ENCODE data around the gene POLR1A.

The POLR1A gene

GRCh38 chr2:86097114-86097896, 8.4 kb downstream of the POLR1A start:
- DNase-seq (ENCODE audit: low read depth): no peak

DNA sequence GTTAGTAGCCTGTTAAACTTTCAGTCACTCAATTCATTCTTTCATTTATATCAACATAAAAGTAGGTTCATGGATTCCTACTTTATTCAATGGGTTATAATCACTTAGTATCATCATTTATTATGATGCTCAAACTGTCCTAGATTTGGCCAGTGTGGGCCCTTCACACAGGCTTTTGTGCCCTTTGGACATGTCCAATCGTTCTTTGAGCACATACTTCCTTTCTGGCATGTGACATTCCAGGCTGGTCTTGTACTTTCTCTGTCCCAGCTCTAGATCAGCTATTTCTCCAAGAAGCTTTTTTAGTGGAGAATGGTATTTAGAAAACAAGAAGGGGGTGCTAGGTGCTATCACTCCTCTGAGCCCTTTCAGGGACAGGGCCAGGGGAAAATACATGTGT, 11.5 kb downstream of the POLR1A start:
- no peak for DNase-seq (ENCODE audit: low read depth)

DNA sequence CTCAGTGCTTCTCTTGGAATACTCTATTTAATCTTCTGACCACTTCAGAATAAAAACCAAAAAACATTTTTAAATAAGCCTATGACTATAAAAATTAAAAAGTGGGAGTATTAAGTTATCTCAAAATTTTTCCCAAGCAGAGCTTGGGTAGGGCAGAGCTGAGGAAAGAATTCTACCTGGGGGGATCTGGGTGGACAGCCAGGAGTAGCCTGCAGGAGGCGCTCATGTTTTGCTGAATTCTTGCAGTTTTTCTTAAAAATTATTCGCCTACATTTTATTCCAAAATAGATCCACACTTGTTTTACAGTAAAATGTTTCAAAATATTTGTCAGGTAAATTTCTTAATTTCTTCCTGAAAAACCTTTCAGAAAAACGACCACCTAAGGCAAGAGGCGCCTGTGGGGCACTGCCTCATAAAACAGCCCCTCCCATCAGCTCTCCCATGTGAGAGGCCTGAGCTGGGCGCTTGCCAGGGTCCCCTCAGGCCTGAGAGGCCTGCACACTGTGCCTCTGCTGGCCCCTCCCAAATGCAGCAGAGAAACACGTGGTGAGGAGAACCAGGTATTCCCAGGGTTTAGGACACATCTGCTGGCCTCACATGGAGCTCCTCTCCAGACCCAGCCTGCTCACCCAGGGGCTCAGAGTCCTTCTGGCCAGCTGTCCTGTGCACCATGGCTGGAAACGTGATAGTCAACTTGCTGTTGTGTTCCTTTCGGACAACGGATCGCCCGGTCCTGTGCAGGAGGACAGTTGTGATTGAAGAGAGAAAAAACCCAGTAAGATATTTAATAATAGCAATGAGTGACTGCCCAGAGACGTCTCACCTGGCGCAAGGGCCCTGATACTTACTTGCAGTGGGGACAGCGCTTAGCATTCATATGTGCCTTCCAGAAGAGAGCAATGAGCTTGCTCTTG, 17.5 kb downstream of the POLR1A start:
- no peak for DNase-seq (ENCODE audit: low read depth)

DNA sequence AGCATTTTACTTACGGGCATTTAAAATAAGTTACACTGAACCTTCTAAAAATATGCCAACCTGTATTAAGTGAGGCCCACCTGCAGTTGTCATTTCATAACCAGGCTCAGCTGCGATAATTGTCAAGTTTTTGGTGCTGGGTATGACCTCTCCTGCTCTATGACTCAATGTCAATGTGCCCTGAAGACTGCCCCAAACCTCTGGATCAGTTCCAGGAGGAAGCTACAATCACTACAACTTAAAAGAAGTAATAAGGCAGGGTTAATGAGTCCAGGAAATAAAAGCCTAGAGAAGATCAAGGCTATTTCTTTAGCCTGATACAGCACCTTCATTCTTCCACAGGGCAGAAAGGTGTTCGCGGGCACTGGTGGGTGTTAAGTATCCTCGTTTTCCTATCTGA, 22.9 kb downstream of the POLR1A start:
- DNase-seq (ENCODE audit: low read depth): no peak

DNA sequence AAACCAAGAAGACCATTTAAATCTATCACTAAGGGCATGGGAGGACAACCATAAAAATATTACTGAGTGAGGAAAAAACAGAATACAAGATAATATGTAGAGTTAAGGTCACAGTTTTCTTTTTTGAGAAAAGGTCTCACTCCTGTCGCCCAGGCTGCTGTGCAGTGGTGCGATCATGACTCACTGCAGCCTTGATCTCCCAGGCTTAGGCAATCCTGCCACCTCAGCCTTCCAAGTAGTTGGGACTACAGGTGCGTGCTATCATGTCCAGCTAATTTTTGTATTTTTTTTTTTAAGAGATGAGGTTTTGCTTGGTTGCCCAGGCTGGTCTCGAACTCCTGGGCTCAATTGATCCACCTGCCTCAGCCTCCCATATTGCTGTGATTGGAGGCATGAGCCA, 24.0 kb downstream of the POLR1A start:
- no peak for DNase-seq (ENCODE audit: low read depth)

GRCh38 chr2:86079981-86080911, 25.4 kb downstream of the POLR1A start:
- DNase-seq (ENCODE audit: low read depth): no peak

DNA sequence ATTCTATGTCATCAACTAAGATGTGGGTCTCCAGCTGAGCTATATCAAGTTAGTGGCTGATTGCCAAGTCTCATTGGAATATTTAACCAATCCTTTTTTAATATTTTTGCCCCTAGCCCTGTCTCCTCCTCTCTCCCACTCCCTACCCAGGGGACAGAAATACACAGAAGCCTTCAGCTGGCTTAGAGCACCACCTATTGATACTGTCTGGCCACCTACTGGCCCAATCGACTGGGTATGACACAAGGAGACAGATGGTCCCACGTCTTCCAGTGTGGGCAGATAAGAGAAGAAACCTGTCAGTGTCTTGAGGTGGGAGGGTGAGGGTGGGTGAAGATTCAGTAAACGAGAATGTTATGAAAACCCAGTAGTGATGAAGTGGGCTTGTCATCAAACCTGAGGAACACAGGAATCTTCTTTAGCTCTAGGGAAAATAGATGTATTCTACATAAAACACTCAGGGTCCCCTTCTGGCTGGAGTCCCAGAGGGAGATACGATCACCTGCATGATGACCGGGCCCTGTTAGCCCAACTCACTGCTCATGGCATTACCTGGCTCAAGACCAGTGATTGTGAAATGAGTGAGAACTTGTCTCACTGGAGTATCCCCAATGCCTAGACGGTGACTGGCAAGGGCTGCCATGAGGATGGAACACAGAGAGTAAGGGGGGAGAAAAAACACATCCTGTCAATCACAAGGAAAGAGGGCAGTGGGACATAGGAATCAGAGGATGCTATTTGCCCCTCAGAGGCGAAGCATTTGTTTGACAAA, 26.7 kb downstream of the POLR1A start:
- DNase-seq (ENCODE audit: low read depth): no peak

- DNase-seq (ENCODE audit: low read depth): no peak
Observed at GRCh38 chr2:86075886-86076285, 29.8 kb downstream of the POLR1A start.

DNA sequence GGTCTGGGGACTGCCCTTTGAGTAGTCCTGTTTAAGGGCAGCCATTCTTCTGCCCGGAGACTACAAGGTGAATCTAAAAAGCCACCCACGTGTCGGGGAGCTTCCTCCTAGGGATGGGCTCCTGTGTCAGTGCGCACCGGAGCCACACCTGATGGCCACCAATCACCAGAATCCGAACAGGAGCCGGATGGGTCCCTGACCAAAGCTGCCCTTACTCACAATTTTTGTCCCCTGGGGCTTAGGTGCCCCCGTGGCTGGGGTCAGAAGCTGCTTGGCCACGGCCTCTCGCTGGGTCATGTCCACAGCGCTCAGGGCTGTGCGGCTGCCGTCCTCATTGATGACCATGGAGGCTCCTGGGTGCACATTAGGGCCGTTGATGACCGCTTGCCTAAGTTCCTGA, 30.9 kb downstream of the POLR1A start:
- DNase-seq (ENCODE audit: low read depth): no peak

- no peak for DNase-seq (ENCODE audit: low read depth)
Observed at GRCh38 chr2:86074256-86074655, 31.4 kb downstream of the POLR1A start.

DNA sequence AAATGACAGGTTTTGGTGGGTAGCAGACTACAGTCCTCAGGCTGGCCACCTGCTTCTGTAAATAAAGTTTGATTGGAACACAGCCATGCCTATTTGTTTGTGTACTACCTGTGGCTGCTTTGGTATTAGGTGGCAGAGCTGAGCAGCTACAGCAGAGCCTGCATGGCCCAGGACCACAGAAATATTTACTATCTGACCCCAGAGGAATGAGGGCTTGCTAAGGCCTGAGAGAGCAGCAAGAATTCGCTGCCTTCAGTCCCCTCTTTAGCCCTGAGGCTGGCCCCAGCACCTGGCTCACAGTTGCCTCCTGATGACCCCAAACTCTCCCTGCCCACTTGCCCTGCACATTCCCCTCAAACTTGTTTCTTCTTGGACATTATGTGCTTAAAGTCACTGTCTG, 32.5 kb downstream of the POLR1A start:
- no peak for DNase-seq (ENCODE audit: low read depth)

DNA sequence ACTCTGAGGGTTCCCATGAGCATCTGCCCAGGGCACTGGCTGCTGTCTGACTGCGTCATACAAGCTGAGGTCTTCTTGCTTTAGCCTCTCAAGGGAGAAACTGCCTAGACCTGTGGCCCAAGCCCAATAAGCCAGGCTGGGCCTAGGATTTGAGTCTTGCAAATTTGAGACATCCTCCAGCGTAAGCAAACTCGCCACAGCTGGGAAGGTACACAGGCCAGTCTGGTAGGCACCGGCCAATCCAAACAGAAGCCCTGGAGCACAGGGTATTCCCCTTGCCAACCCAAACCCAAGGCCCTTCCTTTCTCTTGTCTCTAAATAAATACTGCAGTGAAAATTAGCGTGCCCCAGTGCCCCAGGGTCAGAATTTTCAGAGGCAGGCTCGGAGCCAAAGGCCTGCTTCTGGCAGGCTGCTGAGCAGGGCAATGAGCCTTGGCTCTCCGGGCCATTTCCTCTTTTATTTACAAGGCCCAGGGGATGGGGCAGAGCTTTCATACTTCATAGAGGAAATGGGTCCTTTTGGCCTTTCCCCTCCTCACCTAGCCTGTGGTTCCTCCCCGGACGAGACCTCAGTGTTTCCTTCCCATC, 33.3 kb downstream of the POLR1A start:
- no peak for DNase-seq (ENCODE audit: low read depth)

DNA sequence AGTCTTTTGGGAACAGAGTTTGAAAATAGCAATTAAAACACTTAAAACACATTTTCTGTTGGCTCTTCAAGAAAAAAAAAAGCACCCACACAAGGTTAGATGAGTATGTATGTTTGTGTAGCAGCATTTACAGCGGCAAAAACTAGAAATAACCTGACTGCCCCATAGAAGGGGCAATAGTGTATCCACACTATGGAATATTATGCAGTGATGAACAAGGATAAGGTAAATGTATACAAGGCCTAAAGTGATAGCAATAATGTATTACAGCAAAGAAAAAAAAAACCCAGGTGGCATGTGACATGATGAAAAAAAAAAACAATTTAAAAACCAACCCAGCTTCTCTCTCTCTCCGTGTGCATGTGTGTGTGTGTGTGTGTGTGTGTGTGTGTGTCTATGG, 34.8 kb downstream of the POLR1A start:
- no peak for DNase-seq (ENCODE audit: low read depth)

- no peak for DNase-seq (ENCODE audit: low read depth)
Observed at GRCh38 chr2:86069783-86070339, 35.8 kb downstream of the POLR1A start.

DNA sequence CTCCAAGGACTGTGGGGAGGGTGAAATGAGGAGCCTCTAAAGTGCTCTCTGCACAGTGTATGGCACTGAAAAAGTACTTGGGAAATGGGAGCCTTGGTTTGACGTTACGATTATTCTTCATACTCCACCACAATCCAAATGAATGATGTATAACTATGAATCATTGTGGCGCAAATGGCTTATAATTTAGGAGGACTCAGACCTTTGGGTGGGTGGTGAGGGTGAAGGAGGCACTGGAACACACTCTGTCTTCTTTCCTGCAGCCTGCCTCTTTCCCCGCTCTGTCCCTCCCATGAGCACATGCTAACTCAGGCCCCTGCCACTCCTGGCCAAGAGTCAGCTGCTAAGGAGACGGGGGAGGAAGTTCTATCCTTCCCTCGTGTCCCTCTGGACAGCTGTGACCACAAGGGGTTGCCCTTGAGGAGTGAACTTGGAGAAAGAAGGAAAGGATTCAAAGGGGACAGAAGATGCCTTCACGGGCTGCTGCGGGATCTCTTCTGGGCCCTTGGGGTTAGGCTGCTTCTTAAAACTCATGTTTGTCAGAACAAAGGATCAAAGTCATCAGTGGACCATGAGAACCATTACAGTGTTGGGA, 36.5 kb downstream of the POLR1A start:
- DNase-seq (ENCODE audit: low read depth): no peak

GRCh38 chr2:86068648-86069047, 37.0 kb downstream of the POLR1A start:
- DNase-seq (ENCODE audit: low read depth): no peak

DNA sequence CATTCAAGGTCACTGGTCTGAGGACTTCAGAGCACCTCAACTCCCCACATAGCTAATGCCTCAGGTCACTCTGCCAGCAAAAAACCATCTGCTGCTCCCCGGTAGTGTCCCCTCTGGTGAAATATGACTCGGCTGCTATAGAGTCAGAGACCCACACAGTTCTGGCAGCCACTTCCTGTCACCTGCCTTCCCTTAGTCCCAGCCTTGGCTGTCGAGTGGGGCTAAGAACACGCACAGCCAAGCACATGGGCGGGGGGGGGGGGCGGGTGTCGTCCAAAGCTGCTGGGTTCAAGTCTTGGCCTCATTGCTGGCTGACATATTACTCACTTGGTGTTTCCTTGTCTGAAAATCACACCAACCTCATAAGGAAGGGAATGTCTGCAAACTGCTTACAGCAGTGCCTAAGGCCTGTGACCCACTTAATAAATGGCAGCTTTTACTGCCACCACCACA, 37.5 kb downstream of the POLR1A start:
- no peak for DNase-seq (ENCODE audit: low read depth)

- no peak for DNase-seq (ENCODE audit: low read depth)
Observed at GRCh38 chr2:86066915-86067314, 38.8 kb downstream of the POLR1A start.

GRCh38 chr2:86066007-86066578, 39.6 kb downstream of the POLR1A start:
- no peak for DNase-seq (ENCODE audit: low read depth)

DNA sequence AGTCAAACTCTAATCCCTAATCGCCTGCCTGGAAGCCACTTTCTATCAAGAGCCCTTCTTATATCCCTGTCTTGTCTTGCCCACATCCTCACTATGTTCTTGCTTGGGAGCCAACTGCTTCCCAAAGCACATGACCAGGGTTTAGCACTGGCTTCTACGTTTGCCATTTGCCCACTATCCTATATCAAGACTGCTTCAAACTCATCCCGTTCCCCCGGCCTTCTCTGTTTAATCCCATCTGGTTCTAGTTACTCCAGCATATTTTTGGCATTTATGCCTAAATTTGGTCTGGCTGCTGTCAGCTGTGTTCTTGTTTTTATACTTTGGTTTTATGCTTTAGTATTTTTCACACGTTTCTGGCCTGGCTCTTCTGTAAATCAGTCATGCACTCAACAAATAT, 40.2 kb downstream of the POLR1A start:
- no peak for DNase-seq (ENCODE audit: low read depth)

All from GM04503 (cell line).